OCI-LY7 (cell line): ENCODE measurements around the gene ARHGAP24. TPM values are rescaled to one million over a fixed set of nuclear protein-coding genes. Genes with fewer than 3 reads are reported as not detected.

Experiments used
- BruUV-seq: library from RNA; stranded (reverse); fragments of 400-500 nt; replicated peaks from 2 replicates; lab custom pipeline; 2021; lab: Mats Ljungman, UMichigan
- CTCF ChIA-PET: fragments of 300-600 bp; sonication (Branson Sonifier 250); formaldehyde crosslinking; loops from one replicate; lab custom pipeline; 2022; ENCODE audit warnings: antibody characterized with exemption; ENCODE audit not compliant: unreplicated experiment; lab: Charles Lee
- POLR2A ChIA-PET: fragments of 300-600 bp; sonication (Branson Sonifier 250); formaldehyde crosslinking; loops from one replicate; lab custom pipeline; 2022; ENCODE audit warnings: antibody characterized with exemption; lab: Charles Lee
- DNase-seq: peaks from one replicate; pipeline ENCODE4 v3.0.0-alpha.2; 2015; ENCODE audit warnings: low spot score
- H2AFZ ChIP-seq: fragments of 200-600 bp; sonication (generic), shearing (Covaris generic); 2 replicates; pipeline ENCODE4 v1.6.1; 2014; ENCODE audit warnings: mild to moderate bottlenecking, antibody characterized with exemption, low read length, moderate library complexity
- H3K27ac ChIP-seq: fragments of 200-600 bp; sonication (generic); 2 replicates; pipeline ENCODE4 v1.5.1; 2014; ENCODE audit warnings: mixed run types, low read depth, mild to moderate bottlenecking, moderate library complexity, low read length, inconsistent platforms; ENCODE audit not compliant: poor library complexity, severe bottlenecking
- H3K36me3 ChIP-seq: fragments of 200-600 bp; sonication (generic); 2 replicates; pipeline ENCODE4 v1.6.1; 2014; ENCODE audit warnings: mild to moderate bottlenecking, antibody characterized with exemption, low read length, moderate library complexity, mixed read lengths; ENCODE audit not compliant: insufficient read depth
- H3K4me1 ChIP-seq: fragments of 200-600 bp; sonication (generic); 2 replicates; pipeline ENCODE4 v1.5.1; 2014; ENCODE audit warnings: mild to moderate bottlenecking, low read length; ENCODE audit not compliant: insufficient read depth, poor library complexity, severe bottlenecking
- H3K4me2 ChIP-seq: fragments of 200-600 bp; sonication (generic); 2 replicates; pipeline ENCODE4 v1.6.1; 2014; ENCODE audit warnings: mild to moderate bottlenecking, low read length
- H3K4me3 ChIP-seq: fragments of 200-600 bp; sonication (generic); 2 replicates; pipeline ENCODE4 v1.5.1; 2014; ENCODE audit warnings: mild to moderate bottlenecking, low read depth, low read length; ENCODE audit not compliant: poor library complexity, severe bottlenecking
- H3K79me2 ChIP-seq: fragments of 200-600 bp; sonication (generic); 2 replicates; pipeline ENCODE4 v1.6.1; 2016; ENCODE audit warnings: low read depth, mild to moderate bottlenecking, low read length, moderate library complexity, mixed read lengths; ENCODE audit not compliant: insufficient read depth
- H3K9me2 ChIP-seq: fragments of 200-600 bp; sonication (generic); 2 replicates; pipeline ENCODE4 v1.6.1; 2016; ENCODE audit warnings: mild to moderate bottlenecking, low read length, mixed read lengths; ENCODE audit not compliant: insufficient read depth
- H3K9me3 ChIP-seq: fragments of 200-600 bp; sonication (generic); 2 replicates; pipeline ENCODE4 v1.6.1; 2014; ENCODE audit warnings: mild to moderate bottlenecking, mixed run types, low read length, mixed read lengths
- H4K20me1 ChIP-seq: fragments of 200-600 bp; sonication (generic); 2 replicates; pipeline ENCODE4 v1.6.1; 2014; ENCODE audit warnings: mild to moderate bottlenecking, antibody characterized with exemption, low read length, moderate library complexity, mixed read lengths; ENCODE audit not compliant: insufficient read depth
- EZH2phosphoT487 ChIP-seq: fragments of 200-600 bp; sonication (generic); IDR thresholded peaks from 2 replicates; pipeline ENCODE4 v1.6.1; 2018; ENCODE audit warnings: low read depth, borderline replicate concordance, mild to moderate bottlenecking, mixed run types, antibody characterized with exemption, low read length, moderate library complexity, mixed read lengths
- intact Hi-C: fragments of 100-400 bp; cut with micrococcal nuclease; formaldehyde crosslinking; loops from one replicate; pipeline ENCODE4 v1.10.0; 2022; ENCODE audit not compliant: unreplicated experiment
- total RNA-seq, 2 experiments: library from RNA; depleted of rRNA in 1 of 2; stranded (reverse); fragments of >200 nt in 1 of 2; shearing (Covaris generic) in 1 of 2; gene quantifications; 2 replicates each; pipeline ENCODE4 v1.2.3, GENCODE V29; 2014 to 2022
- TF ChIP-seq, protein P1 (sequence below): fragments of 200-600 bp; sonication (generic); conservative IDR thresholded peaks from 2 replicates; pipeline ENCODE4 v1.5.1; 2014; ENCODE audit warnings: mild to moderate bottlenecking, antibody characterized with exemption, low read length, moderate library complexity, mixed read lengths

ARHGAP24 gene
- total RNA-seq, 2 experiments from 2014 or later: 0.88 to 4.4 TPM

DNA sequence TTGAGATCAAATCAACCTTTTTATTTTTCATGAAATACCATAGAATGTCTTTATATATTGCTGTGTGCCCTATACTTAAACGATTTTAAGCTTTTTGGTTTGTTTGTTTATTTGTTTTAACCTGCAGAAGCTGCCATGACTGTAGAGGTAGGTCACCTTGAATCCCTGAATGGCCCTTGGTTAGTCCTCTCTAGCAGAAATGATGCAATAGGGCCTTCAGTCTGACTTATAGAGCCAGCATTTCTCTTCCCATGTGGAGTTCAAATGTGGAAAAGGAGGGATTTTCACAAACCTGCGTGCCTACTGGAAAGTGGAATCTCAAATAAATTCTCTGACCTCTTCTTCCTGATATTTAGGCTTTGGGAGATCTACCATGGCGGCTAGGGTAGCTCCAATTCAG is 557.0 kb downstream of the ARHGAP24 start:
- no peak for TF ChIP-seq EZH2phosphoT487
- TF ChIP-seq, protein P1, sequence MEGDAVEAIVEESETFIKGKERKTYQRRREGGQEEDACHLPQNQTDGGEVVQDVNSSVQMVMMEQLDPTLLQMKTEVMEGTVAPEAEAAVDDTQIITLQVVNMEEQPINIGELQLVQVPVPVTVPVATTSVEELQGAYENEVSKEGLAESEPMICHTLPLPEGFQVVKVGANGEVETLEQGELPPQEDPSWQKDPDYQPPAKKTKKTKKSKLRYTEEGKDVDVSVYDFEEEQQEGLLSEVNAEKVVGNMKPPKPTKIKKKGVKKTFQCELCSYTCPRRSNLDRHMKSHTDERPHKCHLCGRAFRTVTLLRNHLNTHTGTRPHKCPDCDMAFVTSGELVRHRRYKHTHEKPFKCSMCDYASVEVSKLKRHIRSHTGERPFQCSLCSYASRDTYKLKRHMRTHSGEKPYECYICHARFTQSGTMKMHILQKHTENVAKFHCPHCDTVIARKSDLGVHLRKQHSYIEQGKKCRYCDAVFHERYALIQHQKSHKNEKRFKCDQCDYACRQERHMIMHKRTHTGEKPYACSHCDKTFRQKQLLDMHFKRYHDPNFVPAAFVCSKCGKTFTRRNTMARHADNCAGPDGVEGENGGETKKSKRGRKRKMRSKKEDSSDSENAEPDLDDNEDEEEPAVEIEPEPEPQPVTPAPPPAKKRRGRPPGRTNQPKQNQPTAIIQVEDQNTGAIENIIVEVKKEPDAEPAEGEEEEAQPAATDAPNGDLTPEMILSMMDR: no peak
- H3K4me2 ChIP-seq: no peak overlapping the region
- no peaks in the 10 kb centered on the region for H3K9me2 ChIP-seq
- no peaks in the 10 kb centered on the region for H3K79me2 ChIP-seq
- intact Hi-C loops: no loop called here
- no peak overlapping the region for H3K4me3 ChIP-seq
- no peaks in the 10 kb centered on the region for H3K9me3 ChIP-seq
- ChIA-PET POLR2A (interaction anchor here (2.1 kb wide), 1 partner anchor 15 kb away, joined by 7 read pairs; no protein-coding TSS in a partner anchor), CTCF (no interaction called here)
- no peaks in the 10 kb centered on the region for H4K20me1 ChIP-seq
- DNase-seq: no peak
- no peaks in the 10 kb centered on the region for H3K36me3 ChIP-seq
- H3K4me1 ChIP-seq: no peaks in the 10 kb centered on the region
- H2AFZ ChIP-seq: no peak overlapping the region
- no peak overlapping the region for H3K27ac ChIP-seq
- BruUV-seq: no TSS peak

DNA sequence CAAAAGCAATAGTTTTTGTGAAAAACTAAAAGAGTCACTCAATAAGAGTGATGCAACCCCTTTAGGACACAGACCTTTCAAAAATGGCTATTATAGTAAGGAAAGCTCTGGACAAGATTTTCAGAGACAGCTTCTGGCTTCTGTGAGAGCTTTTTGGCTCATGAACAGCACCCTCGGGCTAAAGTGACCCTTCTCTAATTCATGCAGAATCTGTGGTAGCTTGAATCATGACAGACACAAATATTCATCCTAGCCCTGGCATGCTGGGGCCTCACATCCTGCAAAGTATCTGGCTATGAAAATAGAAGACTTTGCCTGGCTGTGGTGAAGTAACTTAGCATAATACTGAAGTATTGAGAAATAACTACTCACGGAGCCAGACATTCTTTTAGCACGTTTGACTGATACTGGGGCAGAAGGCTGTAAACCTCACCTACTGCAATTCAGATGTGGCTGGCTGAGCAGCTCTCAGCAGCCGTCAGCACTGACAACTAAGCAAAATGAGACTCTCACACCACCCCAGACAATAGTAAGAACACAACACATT is 557.6 kb downstream of the ARHGAP24 start:
- no peak overlapping the region for H2AFZ ChIP-seq
- TF ChIP-seq, protein P1: no peak
- no peak for TF ChIP-seq EZH2phosphoT487
- H3K36me3 ChIP-seq: no peaks in the 10 kb centered on the region
- ChIA-PET POLR2A (interaction anchor here (0.6 to 2.1 kb wide), 3 partner anchors 16 to 286 kb away, joined by 3 to 7 read pairs (median 3); no protein-coding TSS in a partner anchor), CTCF (no interaction called here)
- no peaks in the 10 kb centered on the region for H4K20me1 ChIP-seq
- no peaks in the 10 kb centered on the region for H3K9me2 ChIP-seq
- no peak overlapping the region for H3K27ac ChIP-seq
- no peak for DNase-seq
- H3K9me3 ChIP-seq: no peaks in the 10 kb centered on the region
- no peak overlapping the region for H3K4me3 ChIP-seq
- H3K79me2 ChIP-seq: no peaks in the 10 kb centered on the region
- no peak overlapping the region for H3K4me2 ChIP-seq
- BruUV-seq: no TSS peak
- no peaks in the 10 kb centered on the region for H3K4me1 ChIP-seq
- intact Hi-C loops: no loop called here

DNA sequence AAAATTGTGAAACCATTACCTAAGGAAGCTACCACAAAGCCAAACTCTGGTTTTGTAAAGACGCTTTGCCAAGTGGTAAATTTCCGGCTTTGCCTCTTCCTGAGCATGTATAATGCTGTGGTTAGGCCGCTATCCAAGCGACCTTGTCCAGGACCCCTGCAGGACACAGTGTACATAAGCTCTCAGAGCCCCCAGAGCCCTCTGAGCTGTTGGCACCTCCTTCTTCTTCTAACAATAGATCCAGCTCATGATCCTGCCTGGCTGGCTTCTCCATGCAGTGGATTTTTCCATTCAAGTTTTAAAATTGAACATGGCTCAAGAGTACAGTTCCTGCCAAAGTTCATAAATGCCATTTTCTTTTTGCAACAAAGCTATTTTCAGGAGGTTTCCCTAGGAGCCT is 558.2 kb downstream of the ARHGAP24 start:
- no peak for DNase-seq
- intact Hi-C loops: no loop called here
- TF ChIP-seq, protein P1: no peak
- no peak for TF ChIP-seq EZH2phosphoT487
- ChIA-PET POLR2A (interaction anchor here (0.6 to 2.1 kb wide), 3 partner anchors 17 to 1820 kb away, joined by 3 to 7 read pairs (median 3); no protein-coding TSS in a partner anchor), CTCF (no interaction called here)
- H3K27ac ChIP-seq: no peak overlapping the region
- no peaks in the 10 kb centered on the region for H3K36me3 ChIP-seq
- H2AFZ ChIP-seq: no peak overlapping the region
- no peak overlapping the region for H3K4me2 ChIP-seq
- H3K9me2 ChIP-seq: no peaks in the 10 kb centered on the region
- no peaks in the 10 kb centered on the region for H3K4me1 ChIP-seq
- no TSS peak for BruUV-seq
- H4K20me1 ChIP-seq: no peaks in the 10 kb centered on the region
- H3K4me3 ChIP-seq: no peak overlapping the region
- H3K9me3 ChIP-seq: no peaks in the 10 kb centered on the region
- H3K79me2 ChIP-seq: no peaks in the 10 kb centered on the region
